ENCODE measurements around the gene KCNIP3. TPM values are rescaled to one million over a fixed set of nuclear protein-coding genes. Genes with fewer than 3 reads are reported as not detected.

Gene KCNIP3
- total RNA-seq, 1 donor from 2014 or later = 3.8 TPM

- DNase-seq (ENCODE audit: low spot score) = no peak
Measured at GRCh38 chr2:95326433-95327140, 29.4 kb downstream of the KCNIP3 start.

DNA sequence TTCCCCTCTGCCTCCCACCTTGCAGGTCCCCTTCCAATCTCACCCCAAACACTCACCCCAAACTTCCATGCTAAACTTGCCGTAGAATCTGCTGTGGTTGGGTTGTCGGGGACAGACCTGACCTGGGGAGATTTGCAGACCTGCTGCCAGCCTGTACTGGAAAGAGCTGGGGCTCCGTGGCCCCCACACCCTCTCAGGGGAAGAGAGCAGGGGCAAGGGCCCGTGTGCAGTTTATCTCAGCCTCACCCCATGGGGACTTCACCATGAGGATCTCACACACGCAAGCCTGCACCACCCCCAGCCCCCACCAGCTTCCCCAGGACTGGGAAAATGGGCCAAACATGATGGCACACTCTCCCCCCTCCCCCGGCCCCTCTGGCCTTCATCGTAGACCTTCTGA, 30.7 kb downstream of the KCNIP3 start:
- DNase-seq (ENCODE audit: low spot score) = no peak

GRCh38 chr2:95328358-95329125, 31.4 kb downstream of the KCNIP3 start:
- no peak for DNase-seq (ENCODE audit: low spot score)

DNA sequence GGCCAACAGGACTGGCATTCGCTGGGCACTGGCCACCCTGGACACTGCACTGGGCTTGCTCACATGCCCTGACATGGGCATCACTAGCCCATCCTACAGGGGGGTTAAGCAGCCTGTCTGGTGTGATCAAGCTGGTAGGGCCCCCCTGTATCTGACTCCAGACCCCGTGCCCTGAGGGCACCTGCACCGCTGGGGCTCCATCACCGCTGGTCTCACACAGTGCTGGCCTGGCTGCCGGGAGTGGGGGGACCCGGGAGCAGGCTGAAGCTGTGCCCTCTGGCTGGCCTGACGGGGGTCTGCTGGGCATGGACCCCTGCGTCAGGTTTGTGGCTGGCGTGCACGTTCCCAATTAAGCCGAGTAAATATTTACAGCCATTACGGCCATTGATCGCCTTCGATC, 32.3 kb downstream of the KCNIP3 start:
- DNase-seq (ENCODE audit: low spot score) = no peak

DNA sequence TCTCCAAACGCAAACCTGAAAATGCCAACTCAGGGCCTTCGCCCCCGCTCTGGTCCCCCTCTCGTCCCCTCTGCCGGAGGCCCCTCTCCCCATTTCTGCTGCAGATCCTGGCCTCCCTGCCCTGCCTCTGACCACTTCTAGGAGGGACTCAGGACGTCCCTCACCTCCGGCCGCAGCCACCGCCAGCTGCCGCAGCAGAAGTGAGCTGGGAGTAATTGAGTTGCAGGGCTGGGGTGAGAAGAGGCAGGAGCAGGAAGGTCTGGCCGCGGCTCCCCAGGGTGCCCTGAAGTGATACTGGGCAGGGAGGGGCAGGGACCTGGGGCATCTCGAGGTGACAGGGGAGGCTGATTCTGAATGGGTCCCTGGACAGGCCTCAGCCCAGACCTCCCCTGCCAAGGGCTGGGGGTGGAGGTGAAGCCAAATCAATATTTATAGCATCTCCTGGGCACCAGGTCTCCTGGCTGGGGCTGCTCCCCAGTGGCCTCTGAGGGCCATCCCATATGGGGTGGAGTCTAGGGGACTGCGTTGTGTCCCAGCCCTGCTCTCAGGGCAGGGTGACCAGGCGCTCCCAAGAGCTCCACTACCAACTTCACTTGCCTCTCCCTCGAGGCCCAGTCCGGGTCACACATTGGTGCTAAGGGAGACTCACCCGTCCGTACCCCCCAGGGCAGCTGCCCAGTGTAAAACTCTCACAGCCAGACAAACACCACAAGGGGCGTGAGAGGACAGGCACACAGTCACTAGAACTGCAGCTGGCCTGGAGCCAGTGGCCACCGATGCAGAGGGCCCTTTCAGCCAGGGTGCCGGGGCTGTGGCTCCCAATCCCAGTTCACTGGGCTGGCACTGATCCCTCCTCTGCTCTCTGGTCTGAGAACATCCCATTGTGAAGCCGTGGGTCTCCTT, 33.0 kb downstream of the KCNIP3 start:
- no peak for DNase-seq (ENCODE audit: low spot score)

GRCh38 chr2:95330794-95331338, 33.7 kb downstream of the KCNIP3 start:
- DNase-seq (ENCODE audit: low spot score) = no peak

DNA sequence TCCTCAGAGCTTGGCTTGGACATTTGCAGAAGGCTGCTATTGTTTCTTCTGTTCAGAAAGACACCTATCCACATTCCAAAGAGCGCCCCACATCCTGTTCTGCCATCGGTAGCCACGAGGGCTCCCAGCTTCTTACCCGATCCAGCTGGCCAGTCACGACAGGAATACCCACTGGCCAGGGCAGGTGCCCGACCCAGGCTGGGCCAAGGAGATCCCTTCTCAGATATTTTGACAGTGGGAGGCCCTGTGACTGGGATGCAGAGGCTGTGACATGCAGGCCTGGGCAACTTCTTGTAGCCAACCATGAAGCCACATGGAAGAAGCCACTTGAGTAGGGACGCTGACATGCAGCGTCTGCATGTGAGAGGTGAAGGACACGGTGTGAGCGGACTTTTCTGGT, 34.5 kb downstream of the KCNIP3 start:
- DNase-seq (ENCODE audit: low spot score) = no peak

DNA sequence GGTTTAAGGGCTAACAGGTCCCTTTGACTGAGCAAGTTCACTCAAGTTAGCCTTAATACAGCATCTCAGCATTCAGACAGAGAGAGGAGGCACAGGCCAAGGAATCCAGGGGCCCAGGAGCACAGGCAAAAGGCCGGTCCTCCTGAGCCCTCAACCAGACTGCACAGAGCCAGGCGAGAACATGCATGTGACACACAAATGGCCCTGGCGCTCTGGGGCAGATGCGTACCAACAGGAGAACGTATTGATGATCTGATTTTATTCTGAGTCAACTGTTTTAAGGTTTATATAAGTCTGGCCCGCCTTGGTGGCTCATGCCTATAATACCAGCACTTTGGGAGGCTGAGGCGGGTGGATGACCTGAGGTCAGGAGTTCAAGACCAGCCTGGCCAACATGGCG, 34.9 kb downstream of the KCNIP3 start:
- DNase-seq (ENCODE audit: low spot score) = no peak

GRCh38 chr2:95333056-95333455, 35.9 kb downstream of the KCNIP3 start:
- DNase-seq (ENCODE audit: low spot score) = no peak

DNA sequence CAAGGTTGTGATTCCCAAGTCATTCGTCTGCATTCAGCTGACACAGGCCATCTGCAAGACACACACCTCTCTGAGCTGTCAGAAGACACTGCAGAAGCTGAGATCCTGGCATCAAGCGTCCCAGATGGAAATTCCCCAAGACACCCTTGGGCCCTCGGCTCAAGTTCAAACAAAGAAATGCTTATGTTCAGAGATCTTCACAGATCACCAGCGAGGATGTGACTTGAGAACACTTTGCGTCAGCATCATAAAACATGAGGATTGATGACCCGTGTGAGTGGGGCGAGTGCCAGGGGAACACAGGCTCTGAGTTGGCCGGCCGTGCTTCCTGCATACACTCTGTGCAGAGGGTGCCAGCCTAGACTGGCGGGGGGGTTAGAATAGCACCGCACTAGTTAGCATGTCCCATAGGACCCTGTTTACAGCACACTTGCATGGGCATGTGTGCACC, 36.8 kb downstream of the KCNIP3 start:
- no peak for DNase-seq (ENCODE audit: low spot score)

DNA sequence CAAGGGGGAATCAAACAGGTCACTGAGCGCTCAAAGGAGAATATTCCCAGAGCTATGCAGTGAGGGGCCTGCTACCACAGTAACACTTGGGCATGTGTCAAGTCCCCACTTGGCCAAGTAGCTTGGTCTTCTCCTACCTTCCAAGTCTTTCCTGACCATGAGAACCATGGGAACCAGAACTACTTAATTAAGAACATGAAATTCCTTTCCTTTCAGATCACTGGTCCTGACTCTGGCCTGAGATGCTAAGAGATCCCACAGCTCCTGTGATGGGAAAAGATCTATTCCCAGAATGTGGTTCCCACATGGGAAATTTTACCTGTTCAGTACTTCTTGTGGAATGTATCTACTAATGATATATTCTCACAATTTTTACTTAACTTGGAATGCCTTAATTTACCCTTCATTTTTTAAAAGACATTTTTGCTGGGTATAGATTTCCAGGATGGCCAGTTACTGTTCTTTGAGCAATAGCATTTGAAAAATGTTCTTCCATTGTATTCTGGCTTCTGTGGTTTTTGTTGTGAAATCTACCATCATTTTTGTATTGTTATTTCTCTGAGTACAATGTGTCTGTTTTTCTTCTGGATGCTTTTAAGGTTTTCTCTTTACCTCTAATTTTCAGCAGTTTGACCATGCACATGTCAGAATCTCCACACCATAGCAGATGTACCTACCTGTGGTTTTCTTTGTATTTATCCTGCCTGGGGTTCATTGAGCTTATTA, 37.9 kb downstream of the KCNIP3 start:
- no peak for DNase-seq (ENCODE audit: low spot score)

GRCh38 chr2:95336406-95336805, 39.3 kb downstream of the KCNIP3 start:
- no peak for DNase-seq (ENCODE audit: low spot score)

DNA sequence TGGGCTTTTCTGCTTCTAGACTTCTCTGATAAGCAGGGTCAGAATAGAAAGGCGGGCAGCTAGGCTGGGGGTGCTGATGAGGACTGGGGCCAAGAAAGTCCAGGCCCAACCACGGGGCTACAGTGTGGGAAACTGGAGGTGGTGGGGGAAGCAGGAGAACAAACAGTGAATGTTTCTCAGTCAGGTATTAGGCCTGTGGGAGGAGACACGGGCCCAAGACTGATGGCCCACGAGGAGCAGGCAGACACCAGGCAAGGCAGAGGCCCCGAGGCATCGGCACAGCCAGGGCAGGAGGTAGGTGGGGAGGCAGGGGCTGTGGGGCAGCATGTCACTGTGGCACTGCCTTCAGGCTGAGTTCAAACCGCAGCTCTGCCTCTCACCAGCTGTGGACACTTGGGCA, 40.7 kb downstream of the KCNIP3 start:
- DNase-seq (ENCODE audit: low spot score) = no peak

- DNase-seq (ENCODE audit: low spot score) = peak; percentile 75
Measured at GRCh38 chr2:95342556-95343320, 45.6 kb downstream of the KCNIP3 start.

GRCh38 chr2:95343429-95344214, 46.5 kb downstream of the KCNIP3 start:
- DNase-seq (ENCODE audit: low spot score) = peak; percentile 64

- DNase-seq (ENCODE audit: low spot score) = peak; percentile 76
Measured at GRCh38 chr2:95344215-95344583, 47.1 kb downstream of the KCNIP3 start.

DNA sequence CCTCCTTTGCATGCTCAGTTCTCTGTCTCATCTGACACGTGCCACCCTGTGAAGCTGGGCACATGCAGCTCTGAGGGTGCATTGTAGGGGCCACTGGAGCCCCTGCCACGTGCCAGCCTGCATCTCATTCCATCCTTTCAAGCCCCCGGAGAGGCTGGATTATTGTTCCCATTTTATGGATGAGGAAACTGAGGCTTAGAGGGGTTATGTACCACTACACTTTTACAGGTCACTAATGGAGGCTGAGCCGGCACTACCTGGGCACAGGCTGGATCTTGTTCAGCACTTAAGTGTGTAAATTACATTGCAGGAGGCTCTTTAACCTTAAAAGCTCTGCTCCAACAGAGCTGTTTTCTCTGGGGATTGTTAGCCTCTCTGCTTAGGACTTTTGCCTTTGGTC, 47.5 kb downstream of the KCNIP3 start:
- DNase-seq (ENCODE audit: low spot score) = peak; percentile 39

DNA sequence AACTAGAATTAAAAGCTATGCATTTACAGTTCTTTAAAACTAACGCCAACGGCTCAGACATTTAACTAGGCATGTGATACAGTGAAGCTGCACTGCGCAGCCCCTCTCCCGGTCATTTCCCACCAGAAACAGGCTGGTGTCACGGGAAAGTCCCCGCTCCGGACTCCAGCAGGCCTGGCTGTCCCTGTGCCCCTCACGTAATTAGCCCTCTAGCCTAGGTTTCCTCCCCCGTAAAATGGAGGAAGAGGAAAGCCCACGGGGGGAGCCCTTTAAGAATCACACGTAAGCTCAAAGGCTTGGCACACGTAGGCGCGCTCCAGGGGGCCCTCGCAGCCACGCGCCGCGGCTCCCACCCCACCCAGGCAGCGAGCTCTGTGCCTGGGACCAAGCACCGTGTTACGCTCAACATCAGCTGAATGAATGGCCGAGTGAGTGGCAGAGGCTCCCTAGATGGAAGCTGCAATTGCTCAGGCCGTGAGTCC, 48.0 kb downstream of the KCNIP3 start:
- no peak for DNase-seq (ENCODE audit: low spot score)

Measured in mesenteric fat pad (tissue), 1 donor.